Measurements from ENCODE around the gene OR1J2.
"Not testable (repeated sequence)": the region's sequence is repeated elsewhere in the genome, so short reads cannot be mapped to it uniquely, and the experiment has no call there.

Gene OR1J2

GRCh38 chr9:122506964-122507363 is 3.6 kb upstream of the OR1J2 start:
- Mint-ChIP-seq H3K36me3 (ENCODE audit: low read depth) (no peaks in the 10 kb centered on the region), H3K27ac (no peak overlapping the region), H3K9me3 (no peaks in the 10 kb centered on the region), H3K4me1 (no peaks in the 10 kb centered on the region), H3K27me3 (ENCODE audit: low read depth) (peaks cover 29% of the 10 kb centered on the region), H3K4me3 (no peak overlapping the region)
- no peak for TF ChIP-seq CTCF (IDR thresholded peaks at IDR 0.05; ENCODE audit: unreplicated experiment in 3 of 3)

- no peak for TF ChIP-seq CTCF (IDR thresholded peaks at IDR 0.05; ENCODE audit: unreplicated experiment in 3 of 3)
- H3K27ac Mint-ChIP-seq: no peak overlapping the region
- no peaks in the 10 kb centered on the region for H3K9me3 Mint-ChIP-seq
- H3K4me3 Mint-ChIP-seq: no peak overlapping the region
- H3K36me3 Mint-ChIP-seq (ENCODE audit: low read depth): no peaks in the 10 kb centered on the region
- peaks cover 18% of the 10 kb centered on the region for H3K27me3 Mint-ChIP-seq (ENCODE audit: low read depth)
- no peaks in the 10 kb centered on the region for H3K4me1 Mint-ChIP-seq
Observed at GRCh38 chr9:122518226-122518625, 7.6 kb downstream of the OR1J2 start.

GRCh38 chr9:122518841-122519240 is 8.2 kb downstream of the OR1J2 start, which contains the start of gene OR1J4:
OR1J4 (plus strand) TSS chr9:122519141; CDS start chr9:122519141, 0 bp downstream.
- no peaks in the 10 kb centered on the region for H3K4me1 Mint-ChIP-seq
- no peak within 1 kb of the TSS for H3K27ac Mint-ChIP-seq
- H3K27me3 Mint-ChIP-seq (ENCODE audit: low read depth): peaks cover 18% of the 10 kb centered on the region
- H3K4me3 Mint-ChIP-seq: no peak within 1 kb of the TSS
- no peaks in the 10 kb centered on the region for H3K36me3 Mint-ChIP-seq (ENCODE audit: low read depth)
- no peak for TF ChIP-seq CTCF (IDR thresholded peaks at IDR 0.05; ENCODE audit: unreplicated experiment in 3 of 3)
- H3K9me3 Mint-ChIP-seq: no peaks in the 10 kb centered on the region

GRCh38 chr9:122519376-122519775 is 8.8 kb downstream of the OR1J2 start:
- Mint-ChIP-seq H3K27me3 (ENCODE audit: low read depth) (peaks cover 15% of the 10 kb centered on the region), H3K4me1 (no peaks in the 10 kb centered on the region), H3K27ac (no peak overlapping the region), H3K9me3 (no peaks in the 10 kb centered on the region), H3K36me3 (ENCODE audit: low read depth) (no peaks in the 10 kb centered on the region), H3K4me3 (no peak overlapping the region)
- no peak for TF ChIP-seq CTCF (IDR thresholded peaks at IDR 0.05; ENCODE audit: unreplicated experiment in 3 of 3)

GRCh38 chr9:122526602-122527001 is 16.0 kb downstream of the OR1J2 start:
- no peak overlapping the region for H3K4me3 Mint-ChIP-seq
- TF ChIP-seq CTCF (IDR thresholded peaks at IDR 0.05; ENCODE audit: unreplicated experiment in 3 of 3): no peak
- peaks cover 4% of the 10 kb centered on the region for H3K27me3 Mint-ChIP-seq (ENCODE audit: low read depth)

GRCh38 chr9:122527193-122527592 is 16.6 kb downstream of the OR1J2 start, which contains the start of gene OR1N1:
OR1N1 (minus strand) TSS chr9:122527293; CDS start chr9:122527293, 0 bp downstream.
- Mint-ChIP-seq H3K4me1 (no peaks in the 10 kb centered on the region), H3K4me3 (no peak within 1 kb of the TSS), H3K27ac (no peak within 1 kb of the TSS), H3K36me3 (ENCODE audit: low read depth) (no peaks in the 10 kb centered on the region), H3K27me3 (ENCODE audit: low read depth) (peaks cover 4% of the 10 kb centered on the region), H3K9me3 (no peaks in the 10 kb centered on the region)
- no peak for TF ChIP-seq CTCF (IDR thresholded peaks at IDR 0.05; ENCODE audit: unreplicated experiment in 3 of 3)

More at GRCh38 chr9:122526602-122527001, 16.0 kb downstream of the OR1J2 start:
- Mint-ChIP-seq H3K27ac (no peak overlapping the region), H3K4me1 (no peaks in the 10 kb centered on the region), H3K36me3 (ENCODE audit: low read depth) (no peaks in the 10 kb centered on the region), H3K9me3 (no peaks in the 10 kb centered on the region)

GRCh38 chr9:122531157-122531556 is 20.6 kb downstream of the OR1J2 start:
- H3K36me3 Mint-ChIP-seq (ENCODE audit: low read depth); H3K4me1 Mint-ChIP-seq; H3K27ac Mint-ChIP-seq; H3K4me3 Mint-ChIP-seq: not testable (repeated sequence)
- Mint-ChIP-seq H3K9me3 (peaks cover 14% of the 10 kb centered on the region), H3K27me3 (ENCODE audit: low read depth) (peaks cover 19% of the 10 kb centered on the region)

All from nephron (organoid).